ENCODE data around the gene MS4A2.

- TF ChIP-seq CTCF (IDR thresholded peaks at IDR 0.05) = no peak
- no peak for TF ChIP-seq POLR2A (IDR thresholded peaks at IDR 0.05)
Measured at GRCh38 chr11:60085909-60086308, 2.6 kb upstream of the MS4A2 start.

Data from thyroid gland (tissue), 4 donors.